ENCODE measurements around the gene ACAP3.

ACAP3 gene

DNA sequence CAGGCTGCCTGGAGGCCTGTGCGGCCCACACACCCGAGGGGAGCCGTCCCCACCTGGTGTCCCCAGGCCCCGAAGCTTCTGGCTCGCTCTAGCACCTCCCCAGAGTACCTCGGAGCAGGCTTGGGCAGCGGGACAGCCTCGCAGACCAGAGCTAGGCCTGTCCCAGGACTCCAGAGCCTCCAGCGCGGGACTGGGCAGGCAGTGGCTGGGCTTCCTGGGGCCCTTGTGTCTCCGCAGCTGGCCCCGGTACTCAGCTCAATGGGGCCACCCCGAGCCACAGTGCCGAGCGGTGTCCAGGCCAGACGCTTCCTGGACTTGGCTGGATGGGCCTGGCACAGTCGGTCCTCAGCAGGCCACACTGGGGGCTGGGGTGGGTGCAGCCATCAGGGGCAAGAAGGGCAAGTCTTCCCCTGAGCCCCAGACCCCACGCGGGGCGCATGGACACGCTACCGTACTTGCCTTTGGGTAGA, 22.6 kb downstream of the ACAP3 start:
- DNase-seq (ENCODE audit: low spot score) = no peak

DNA sequence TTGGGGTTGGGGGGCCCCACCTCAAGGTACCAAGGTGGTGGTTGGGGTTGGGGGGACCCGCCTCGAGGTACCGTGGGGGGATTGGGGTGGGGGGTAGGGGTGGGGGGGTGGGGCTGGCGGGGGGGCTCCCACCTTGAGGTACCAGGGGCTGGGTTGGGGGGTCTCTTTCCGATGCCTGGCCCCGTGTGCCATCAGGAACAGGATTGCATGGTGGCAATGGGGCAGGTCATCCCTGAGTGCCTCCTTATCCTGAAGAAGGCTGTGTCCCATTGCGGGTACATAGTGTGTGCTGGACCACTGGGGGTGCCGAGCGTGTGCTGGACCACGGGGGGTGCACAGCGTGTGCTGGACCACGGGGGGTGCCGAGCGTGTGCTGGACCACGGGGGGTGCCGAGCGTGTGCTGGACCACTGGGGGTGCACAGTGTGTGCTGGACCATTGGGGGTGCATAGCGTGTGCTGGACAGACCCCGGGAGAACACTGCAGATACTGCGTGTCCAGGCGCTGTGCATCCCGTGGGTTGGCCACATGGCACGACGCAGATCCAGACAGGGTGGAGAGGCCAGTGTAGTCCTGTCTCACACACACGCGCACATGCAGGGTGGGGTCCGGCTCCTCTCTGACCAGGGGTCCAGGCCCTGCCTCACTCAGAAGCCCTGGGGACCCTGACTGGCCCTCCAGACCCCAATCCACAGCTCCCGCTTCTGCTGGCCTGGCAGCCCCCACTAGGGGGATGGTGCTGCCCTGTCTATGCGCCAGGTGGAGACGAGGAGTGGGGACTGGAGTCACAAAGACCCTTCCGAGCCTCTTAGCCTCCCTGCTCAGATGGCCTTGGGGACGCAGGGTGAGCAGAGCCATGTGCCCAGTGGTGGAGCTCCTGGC, 23.3 kb downstream of the ACAP3 start:
- DNase-seq (ENCODE audit: low spot score) = no peak

DNA sequence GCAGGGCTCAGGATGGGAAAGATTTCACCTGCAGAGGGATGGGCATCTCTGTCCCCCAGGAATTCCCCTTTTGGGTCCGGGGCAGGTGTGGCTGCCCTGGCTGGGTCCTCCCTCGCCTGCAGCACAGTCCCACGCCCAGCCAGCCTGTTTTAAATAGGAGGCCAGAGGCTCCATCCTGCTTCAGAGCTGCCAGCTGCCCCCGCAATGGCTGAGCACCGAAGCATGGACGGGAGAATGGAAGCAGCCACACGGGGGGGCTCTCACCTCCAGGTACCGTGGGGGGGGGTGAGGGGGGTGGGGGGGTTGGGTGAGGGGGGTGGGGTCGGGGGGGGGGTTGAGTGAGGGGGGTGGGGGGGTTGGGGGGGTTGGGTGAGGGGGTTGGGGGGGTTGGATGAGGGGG, 23.9 kb downstream of the ACAP3 start:
- DNase-seq (ENCODE audit: low spot score) = no peak

DNA sequence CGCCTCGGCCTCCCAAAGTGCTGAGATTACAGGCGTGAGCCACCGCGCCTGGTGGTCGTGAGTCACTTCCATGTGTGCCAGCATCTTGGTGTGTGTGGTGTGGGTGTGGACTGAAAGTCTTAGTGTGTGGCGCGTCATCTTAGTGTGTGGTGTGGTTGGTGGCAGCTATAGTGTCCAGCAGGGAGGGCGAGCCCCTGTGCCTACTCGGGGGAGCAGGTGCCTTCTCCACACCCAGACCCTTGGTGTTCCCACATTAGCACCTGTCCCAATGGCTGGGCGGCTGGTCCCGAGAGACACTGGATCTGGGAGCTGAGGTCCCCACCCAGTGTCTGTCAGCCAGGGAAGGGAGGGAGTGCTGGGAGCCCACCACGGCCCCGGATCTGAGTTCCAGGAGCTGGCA, 24.7 kb downstream of the ACAP3 start:
- DNase-seq (ENCODE audit: low spot score) = no peak

DNA sequence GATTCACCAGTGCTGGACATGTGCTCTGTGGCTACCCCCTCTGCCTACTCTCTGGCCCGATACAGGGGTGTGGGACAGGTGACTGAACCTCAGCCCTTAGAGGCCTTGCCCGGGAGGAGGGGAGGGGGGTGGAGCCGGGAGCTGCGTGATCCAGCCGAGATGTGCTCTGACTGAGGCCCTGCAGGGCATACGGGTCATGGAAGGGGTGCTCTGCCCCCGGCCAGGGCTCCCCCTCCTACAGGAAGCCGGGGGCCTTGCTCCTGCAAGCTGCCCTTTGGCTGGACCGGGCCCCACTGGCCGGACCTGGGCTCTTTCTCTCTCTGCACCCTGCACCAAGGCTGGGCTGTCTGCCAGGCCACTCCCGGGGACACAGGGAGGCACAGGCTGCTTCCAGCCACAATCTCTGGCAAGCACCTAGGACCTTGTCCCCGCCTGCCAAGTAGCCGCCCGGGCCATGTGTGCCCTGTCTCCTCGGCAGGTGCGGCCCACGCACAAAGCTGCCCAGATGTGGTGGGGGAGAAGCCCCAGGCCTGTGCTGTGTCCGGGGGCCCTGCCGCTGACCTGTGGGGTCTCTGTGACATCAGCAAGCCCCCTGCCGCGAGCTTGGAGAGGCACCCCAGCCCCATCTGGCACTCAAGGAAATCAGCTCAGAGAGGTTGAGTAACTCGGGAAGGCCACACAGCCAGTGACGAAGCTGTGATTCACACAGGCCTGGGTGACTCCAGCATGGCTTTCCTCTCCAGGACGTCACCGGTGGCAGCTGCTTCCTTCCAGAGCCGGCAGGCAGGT, 26.0 kb downstream of the ACAP3 start:
- DNase-seq (ENCODE audit: low spot score) = no peak

DNA sequence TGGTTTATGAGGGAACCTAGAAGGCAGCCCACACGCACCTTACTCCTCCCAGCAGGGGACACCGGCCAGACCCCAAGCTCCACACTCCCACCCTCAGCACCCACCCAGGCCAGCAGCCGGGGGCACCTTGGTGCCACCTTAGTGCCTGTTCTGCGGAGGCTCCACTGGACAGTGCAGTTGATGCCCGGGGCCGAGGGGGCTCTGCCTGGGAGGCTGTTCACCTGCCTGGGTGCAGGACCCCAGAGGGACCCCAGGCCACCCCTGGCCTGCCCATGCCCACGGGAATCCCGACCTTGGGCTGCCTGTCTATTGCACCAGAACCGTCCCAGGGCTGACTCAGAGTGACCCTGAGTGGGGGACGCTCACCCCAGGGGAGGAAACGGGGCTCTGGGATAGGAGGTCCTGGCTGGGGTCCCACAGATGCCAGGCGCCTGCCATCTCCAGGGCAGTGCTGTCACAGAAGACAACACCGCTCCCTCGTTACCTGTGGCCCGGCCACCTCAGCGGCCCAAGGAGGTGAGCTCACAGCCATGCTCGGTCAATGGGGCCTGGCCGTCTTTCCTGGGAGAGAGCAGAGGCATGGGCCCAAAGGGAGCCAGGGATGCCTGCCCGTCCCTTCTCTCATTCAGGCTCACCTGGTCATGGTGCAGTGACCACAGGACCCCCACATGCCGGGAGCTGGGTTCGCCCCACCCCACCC, 26.8 kb downstream of the ACAP3 start:
- DNase-seq (ENCODE audit: low spot score) = no peak

DNA sequence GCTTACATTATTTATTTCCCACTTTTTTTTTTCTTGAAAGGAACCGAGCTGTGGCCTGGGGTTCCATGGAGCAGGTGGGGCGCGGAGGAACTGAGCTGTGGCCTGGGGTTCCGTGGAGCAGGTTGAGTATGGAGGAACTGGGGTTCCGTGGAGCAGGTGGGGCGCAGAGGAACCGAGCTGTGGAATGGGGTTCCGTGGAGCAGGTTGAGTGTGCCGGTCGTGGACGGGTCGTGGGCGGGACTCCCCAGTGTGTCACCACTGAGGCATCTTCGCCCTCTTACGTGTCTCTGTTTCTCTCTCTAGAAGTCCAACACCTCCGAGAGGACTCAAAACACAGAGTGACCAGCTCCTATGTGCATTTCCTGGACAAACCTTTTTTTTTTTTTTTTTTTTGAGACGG, 28.7 kb downstream of the ACAP3 start:
- no peak for DNase-seq (ENCODE audit: low spot score)

DNA sequence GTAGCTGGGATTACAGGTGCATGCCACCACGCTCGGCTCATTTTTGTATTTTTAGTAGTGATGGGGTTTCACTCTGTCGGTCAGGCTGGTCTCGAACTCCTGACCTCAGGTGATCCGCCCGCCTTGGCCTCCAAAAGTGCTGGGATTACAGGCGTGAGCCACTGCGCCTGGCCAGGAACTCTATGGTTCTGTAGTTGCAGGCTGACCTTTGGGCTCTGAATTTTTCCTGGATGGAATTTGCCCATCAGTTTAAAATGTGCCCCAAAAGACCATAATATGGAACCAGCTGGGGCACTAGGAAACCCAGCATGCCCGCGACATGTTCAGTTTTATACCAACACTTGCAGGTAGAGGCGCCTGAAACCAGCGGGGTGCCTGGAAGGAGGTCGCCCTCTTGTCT, 29.1 kb downstream of the ACAP3 start:
- no peak for DNase-seq (ENCODE audit: low spot score)

DNA sequence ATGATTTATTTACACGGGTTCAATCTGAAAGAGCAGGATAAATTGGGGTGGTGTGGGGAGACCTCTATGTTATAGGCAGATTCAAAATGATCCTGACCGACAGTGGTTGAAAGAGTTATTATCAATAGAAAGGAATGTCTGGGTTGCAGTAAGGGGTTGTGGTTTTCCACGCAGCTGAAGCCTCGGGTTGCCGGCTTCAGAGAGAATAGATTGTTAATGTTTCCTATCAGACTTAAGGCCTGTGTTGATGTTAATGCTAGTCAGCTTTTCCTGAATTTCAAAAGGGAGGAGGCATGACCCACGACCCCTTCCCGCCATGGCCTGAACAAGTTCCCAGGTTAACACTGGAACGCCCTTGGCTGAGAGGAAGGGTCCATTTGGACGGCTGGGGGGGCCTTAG, 31.9 kb downstream of the ACAP3 start:
- no peak for DNase-seq (ENCODE audit: low spot score)

DNA sequence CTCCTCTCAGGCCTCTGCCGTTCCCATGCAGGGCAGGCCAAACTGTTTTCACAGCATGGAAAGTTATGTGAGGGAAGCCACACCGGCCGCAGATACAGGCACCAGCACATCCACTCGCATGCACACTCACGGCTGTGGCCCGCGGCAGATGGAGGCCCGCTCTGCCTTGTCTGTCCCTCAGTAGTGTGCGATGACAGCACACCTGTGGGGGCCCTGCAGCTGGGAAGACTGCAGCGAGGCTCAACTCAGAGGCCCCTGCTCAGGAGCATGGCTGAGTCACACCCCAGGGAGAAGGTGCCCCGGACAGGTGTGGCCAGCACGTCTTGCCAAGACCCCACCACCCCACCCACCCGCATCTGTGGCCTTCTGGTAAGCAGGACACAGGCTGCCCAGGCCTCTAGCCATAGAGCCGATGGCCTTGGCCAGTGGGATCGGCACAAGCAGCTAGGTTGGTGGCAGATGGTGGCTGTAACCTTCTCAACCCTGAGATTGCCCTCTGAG, 32.7 kb downstream of the ACAP3 start:
- DNase-seq (ENCODE audit: low spot score) = no peak

DNA sequence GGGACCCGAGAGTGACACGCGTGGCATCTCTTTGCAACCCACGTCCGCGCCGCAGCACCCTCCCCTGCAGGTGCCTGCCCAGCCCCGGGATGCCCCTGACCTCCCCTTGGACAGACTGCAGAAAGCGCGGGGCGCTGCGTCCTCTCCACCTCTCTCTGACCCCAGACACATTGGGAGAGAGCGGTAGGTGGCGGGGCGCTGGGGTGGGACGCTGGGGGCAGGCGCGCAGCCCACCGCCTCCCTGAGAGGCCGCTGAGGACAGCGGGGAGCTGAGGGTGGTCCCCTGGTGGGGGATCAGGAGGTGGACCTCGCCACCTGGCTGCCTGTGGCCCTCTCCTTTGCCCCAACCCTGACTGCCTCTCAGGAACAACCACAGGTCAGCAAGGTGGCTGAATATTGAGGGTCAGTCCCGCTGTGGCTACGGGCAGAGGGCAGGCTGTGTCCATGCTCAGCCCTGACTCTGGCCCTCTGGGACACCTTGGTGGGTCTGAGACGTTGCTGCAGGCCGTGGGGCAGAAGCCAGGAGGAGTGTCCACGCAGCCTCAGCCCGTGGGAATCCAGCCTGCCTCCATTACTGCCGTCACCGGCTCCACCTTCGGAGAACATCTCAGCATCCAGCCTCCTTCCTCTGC, 33.3 kb downstream of the ACAP3 start:
- DNase-seq (ENCODE audit: low spot score) = no peak

DNA sequence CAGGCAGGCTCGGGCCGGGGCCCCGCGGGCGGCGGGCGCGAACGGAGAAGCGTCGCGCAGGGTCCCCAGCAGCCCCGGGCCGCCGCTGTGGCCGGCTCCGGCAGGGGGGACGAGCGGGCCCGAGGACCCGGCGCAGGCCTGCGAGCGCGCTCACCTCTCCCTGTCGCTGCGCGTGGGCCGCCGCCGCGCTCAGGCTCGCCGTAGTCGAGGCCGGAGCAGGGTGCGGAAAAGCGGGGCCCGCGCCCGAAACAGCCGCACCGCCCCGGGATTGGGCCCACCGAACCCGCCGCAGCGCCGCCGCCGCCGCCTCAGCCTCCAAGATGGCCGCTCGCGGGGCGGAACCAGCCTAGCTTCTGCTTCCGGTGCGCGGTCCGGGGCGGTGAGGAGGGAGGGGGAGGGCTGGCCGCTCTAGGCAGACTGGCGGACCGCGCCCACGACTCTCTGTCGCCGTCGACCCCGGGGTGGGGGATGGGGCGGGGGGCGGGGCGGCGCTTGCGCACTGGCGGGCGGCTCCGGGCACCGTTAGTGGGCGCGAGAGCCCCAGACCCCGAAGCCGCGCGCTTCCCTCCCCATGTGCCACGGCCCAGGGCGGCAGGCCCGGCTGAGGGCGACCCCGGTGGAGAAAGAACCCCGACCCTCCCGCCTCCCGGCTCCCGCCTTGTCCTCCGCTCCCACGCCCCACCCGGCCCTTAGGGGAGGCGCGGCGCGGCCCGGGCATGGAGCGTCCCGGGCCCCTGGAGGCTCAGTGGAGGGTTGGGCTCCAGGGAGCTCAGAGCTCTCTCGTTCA, 34.0 kb downstream of the ACAP3 start, which contains the start of gene UBE2J2:
Gene UBE2J2 (minus strand): TSS at position 343 of the 787 bp plus-strand sequence. CDS start 5,862 bp downstream, outside the sequence.
- DNase-seq (ENCODE audit: low spot score) = peak; percentile 96

DNA sequence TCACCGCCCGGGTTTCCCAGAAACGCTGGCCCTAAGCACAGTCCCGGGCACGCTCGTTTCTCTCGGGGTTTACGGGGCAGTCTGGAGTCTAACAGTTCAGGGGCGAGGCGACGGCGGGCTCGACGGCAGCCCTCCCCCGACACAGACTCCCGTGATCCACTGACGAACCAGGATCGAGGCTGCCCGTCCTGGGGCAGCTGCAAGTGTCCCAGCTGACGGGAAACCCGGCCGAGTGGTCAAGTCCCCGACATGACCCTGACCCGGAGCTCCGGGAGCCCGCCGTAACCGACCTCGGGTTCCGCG, 34.6 kb downstream of the ACAP3 start:
- DNase-seq (ENCODE audit: low spot score) = no peak

DNA sequence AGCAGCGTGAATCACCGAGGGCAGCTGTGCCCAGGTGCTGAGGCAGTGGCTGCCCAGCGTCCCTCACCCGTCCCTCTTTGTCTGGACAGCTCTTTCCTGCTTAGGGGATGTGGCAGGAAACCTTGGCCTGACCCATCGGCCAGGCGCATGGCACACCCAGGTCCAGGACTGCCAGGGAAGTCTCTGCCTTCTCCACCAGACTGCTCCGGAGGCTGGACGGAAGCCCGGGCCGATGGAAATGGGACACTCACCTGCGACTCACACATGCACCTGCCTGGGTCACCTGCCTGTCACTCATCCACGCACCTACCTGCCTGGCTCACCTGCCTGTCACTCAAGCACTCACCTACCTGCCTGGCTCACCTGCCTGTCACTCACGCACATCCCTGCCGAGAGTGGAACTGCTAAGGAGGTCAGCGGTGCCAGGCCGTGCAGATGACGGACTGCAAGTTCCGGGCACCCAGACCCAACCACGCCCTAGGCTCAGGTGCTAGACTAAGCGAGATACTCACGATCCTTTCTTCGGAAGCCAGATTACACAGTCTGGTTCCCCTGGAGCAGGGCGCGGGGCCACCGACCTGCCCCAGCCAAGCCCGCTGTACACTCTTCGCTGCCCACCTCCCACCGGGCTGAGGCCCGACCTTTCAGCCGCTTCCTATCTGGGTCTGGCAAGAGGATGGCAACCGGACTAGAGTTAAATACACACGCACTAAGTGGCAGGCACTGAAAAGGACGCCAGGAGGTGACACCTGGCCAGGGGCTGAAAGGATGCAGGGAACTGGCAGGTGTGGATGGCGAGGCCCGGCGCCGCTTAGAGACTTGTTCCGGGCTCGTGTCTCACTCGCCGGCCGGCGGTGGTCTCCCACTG, 35.2 kb downstream of the ACAP3 start:
- no peak for DNase-seq (ENCODE audit: low spot score)

DNA sequence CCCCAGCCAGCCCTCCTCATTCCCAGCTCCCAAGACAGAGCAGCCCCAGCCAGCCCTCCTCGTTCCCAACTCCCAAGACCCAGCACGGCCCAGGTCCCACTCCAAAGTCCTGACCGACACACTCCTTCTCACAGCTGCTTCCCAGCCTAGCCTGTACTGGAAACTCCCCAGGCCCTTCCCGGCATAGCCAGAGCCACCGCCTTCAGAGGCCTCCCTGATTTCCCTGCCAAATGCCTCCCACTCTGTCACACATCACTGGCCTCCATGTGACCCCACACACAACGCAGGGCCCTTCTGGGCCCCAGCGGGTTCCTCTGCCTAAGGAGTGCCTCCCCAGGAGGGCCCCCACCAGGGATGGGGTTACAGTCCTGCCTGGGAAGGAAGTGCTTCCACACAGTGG, 36.9 kb downstream of the ACAP3 start:
- no peak for DNase-seq (ENCODE audit: low spot score)

DNA sequence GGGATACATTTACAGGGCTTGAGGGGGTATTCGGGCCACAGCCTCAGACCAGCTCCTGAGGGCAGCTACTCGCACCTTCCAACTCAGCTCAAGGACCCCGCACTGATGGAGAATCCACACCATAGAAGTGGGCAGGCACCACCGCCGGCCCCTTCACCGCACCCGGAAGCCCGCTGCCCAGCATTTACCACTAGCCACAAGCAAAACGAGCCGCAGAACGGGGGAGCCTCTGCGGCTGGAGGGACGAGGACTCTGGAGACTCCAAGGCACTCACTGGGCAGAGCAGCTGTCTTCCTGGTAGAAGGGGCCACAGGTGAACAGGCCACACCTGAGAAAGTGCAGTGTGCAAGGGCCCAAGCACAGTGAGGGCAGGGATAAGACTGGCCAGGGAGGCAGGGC, 39.4 kb downstream of the ACAP3 start:
- no peak for DNase-seq (ENCODE audit: low spot score)

DNA sequence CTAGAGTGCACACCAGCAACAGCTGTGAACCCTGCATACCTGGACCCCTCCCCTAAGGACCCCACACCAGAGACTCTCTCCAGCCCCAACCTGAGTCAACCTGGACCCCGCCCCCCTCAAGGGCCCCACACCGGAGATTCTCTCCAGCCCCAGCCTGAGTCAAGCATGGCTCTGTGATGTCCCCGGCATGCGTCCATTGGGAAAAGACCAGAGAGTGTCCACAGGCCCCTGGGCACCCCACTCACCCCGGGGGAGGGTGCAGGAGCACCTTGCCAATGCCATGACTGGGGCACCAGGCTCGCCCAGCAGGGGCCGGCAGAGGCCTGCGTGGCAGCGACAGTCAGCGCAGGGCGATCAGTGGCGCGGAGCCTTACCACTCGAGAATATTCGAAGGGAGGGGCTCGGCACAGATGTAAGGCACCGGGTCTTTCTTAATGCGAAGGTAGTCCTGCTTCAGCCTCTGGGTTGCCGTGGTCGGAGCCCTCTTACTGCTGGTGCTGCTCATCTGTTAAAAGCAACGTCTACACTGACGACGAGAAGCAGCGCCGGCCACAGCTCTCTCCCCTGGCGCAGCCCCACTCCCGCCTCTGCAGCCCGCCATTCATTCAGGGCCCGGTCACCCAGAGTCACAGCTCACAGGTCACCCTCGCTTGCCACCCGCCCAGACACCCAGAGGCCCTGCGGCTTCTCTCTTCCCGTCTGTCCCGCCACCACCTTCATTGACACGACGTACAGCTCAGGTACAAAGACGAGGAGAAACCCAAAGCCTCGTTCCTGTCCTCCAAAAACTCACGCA, 40.0 kb downstream of the ACAP3 start:
- no peak for DNase-seq (ENCODE audit: low spot score)

DNA sequence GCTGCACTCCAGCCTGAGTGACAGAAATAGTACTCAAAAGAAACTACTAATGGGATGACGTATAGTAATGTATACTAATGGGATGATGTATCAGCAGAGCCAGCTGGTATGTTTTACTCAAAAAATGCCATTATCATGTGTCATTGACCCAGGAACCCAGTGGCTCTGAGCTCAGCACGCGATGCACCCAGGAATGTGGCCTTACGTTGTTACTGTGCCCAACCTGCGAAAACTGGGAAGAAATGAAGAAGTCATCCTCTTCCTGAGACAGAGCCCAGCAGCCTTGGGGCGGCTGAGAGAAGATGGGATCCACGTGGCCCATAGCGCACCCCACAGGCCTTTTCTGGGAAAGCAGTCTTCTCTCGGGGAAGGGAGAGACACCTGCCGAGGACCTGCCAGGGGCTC, 42.9 kb downstream of the ACAP3 start:
- DNase-seq (ENCODE audit: low spot score) = no peak

DNA sequence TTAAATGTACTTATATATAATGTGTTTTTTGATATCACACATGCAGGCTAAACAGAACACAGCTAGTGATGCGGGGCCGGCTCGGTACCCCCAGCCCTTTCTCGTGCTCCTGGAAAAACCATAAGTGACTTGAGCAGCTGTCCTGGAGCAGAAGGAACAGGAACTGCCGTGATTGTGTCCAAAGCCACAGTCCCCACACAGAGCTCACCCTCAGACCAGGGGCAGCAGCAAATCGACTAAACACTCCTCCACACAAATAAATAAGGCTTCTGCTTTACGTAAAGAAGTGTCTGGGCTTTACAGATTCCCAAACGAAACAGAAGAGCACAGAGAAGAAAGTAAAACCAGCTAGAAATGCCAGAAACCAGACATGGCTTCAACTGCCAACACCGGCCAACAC, 43.7 kb downstream of the ACAP3 start:
- no peak for DNase-seq (ENCODE audit: low spot score)
